Cardiac septum (tissue), 1 donor: ENCODE data around the gene FMNL2. TPM values are rescaled to one million over a fixed set of nuclear protein-coding genes. Genes with fewer than 3 reads are reported as not detected.
"Not testable (repeated sequence)": the region's sequence is repeated elsewhere in the genome, so short reads cannot be mapped to it uniquely, and the experiment has no call there.

ENCODE experiments used
- DNase-seq: peaks from one replicate; pipeline ENCODE4 v3.0.0-alpha.2; 2020; ENCODE audit warnings: low spot score
- intact Hi-C: fragments of 100-400 bp; cut with DNase I; formaldehyde crosslinking; loops from one replicate; pipeline ENCODE4 v1.14.0; 2022
- total RNA-seq: library from RNA; stranded (reverse); fragmentation: NEBNext Ultra II Directional; extraction: Animal tissue kit (Norgen Biotek cat#: 25700); gene quantifications from one replicate; pipeline ENCODE4 v1.2.1, GENCODE V29; 2021
- donor health status: DM: no; HTN: no; CAD: no.

The FMNL2 gene
- total RNA-seq, 1 donor from 2014 or later: 6.2 TPM

DNA sequence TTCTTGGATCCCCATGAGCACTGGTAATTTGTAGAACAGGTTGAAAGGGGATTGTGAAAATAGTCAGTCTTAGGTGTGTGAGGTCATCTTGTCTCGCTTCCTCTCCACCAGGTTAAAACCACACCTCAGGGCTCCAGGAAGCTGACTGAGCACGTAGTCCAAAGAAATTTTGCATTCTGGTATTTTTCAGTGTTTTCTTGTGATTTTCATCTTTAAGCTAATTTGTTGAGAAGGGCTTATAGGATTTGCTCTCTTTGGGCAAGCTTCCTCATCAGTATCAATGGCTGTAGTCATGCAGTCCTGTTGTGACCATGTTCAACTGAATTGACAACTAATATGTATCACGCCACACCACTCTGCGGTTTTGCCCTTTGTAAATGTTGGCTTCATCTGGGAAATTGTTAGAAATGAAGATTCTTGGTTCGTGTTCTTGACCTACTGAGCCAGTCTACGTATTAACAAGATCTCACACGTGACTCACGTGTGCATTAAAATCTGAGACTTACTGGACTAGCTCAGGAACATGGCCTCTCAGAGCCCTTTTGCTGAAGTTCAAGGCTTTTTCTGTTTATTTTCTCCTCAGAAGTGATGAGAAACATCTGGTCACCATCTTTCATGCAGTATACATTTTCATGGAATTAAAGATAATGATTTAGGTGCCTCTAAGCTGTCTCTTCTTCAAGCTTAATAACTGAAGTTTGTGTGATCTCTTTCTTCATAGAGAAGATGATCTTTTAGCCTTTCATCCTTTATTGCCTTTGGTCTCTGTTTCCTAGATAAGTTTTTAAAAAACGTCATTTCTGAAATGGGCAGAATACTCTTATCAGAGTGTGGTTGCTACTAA is 32.8 kb downstream of the FMNL2 start:
- intact Hi-C loops: no loop called here

DNA sequence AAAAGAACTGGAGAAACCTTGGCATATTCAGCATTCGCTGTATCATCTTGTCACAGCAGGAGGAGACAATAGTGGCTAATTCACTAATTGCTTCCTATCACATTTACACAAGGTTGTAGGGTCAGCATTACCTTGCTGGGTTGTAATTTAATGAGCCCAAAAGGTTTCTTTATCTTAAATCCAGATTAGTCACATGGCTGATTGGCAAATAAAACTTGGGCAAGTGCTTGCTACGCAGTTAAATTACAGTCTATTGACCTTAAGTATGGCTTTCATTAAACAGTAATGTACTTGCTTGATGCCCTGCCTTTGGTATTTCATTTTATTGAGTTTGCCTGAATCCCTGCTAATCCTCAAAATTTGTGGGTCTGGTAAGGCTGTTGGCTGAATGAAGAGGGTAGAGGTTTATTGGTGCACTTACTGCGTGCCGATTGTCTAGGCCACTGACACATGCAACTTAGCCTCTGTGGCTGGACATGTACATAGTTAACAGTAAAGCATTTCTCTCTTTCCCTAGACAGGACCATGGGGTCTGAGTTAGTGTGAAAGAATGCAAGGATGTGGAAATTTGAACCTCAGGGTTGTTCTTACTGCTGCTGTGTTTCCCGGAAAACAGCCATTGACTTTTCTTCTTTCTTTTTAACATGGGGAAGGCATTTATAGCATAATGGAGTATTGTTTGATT is 34.3 kb downstream of the FMNL2 start:
- intact Hi-C loops: no loop called here
- DNase-seq: no peak

More for the DNA sequence above, 32.8 kb downstream of the FMNL2 start:
- DNase-seq: no peak

DNA sequence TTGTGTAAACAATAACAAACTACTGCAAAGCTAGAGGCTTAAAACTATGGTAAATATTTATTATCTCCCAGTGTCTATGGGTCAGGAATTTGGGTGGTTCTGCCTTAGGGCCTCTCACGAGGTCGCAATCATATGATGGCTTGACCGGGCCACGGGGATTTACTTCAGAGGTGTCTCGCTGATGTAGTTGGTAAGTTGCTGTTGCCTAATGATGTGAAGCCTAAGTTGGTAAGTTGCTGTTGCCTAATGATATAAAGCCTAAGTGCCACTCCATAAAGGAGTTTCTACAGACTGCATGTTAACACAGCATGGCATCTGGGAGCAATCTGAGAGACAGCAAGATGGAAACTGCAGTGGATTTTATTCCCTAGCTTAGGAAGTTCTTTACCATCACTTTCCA is 35.8 kb downstream of the FMNL2 start:
- intact Hi-C loops: no loop called here

DNA sequence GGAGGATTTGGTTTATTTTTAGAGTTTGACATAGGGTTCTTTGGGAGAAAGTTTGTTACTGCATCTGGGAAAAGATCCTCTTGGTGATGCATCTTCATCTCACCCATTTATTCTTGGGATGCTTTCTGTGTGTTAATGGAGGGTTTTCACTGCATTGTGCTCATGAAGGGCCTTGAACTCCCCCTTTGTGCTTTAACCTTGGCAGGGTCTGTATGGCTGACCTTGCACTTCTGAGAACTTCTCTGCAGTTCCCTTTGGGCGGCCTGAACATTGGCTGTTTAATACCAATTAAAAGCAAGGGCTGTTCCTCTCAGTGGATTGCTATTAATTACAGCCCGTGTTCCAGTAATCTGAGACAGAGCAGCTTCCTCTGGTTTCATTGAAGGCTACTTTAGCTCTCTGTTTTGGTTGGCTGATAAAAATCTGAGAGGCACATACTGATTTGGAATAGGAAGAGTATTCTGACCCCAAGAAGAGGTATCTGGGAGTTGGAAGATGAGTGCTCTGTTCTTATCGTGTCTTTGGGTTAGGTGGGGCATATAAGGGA is 37.5 kb downstream of the FMNL2 start:
- intact Hi-C loops: no loop called here
- DNase-seq: no peak

More for the DNA sequence above, 35.8 kb downstream of the FMNL2 start:
- no peak for DNase-seq

DNA sequence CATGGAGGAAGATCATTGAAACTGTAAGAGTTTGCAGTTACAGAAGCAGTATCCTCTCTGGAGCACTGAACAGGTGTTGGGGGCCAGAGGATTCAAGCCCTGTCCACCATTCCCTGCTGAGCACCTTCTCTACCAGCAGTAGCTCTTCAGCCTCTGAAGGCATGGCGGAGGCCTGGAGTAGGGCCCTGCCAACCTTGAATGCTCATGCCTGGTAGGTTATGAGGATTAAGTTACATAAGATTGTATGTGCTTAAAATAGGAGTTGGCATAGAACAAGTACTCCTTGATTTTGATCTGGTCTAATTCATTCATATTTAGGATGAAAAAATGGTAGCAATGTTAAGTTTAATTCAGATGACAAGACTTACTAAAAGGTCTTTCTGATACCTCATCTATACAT is 40.2 kb downstream of the FMNL2 start:
- no peak for DNase-seq
- intact Hi-C loops: no loop called here

DNA sequence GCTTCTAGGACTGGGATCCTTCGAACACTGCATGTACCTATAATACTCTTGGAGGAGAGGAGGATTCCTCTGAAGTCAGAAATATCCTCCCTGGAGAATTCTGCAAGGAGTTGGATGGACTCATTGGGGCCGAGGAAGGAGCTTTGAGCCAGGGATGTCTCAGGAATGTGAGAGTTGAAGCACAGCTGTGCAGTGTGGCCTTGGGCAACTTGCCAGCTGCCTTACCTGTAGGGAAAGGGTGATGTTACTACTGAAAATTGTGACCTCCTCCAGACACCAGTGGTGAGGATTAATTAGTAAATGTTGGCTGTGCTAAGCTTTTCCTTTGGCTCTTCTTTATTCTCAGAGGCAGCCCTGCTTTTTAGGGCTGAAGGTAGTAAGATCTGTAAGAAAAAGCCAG is 41.4 kb downstream of the FMNL2 start:
- no peak for DNase-seq
- intact Hi-C loops: no loop called here

DNA sequence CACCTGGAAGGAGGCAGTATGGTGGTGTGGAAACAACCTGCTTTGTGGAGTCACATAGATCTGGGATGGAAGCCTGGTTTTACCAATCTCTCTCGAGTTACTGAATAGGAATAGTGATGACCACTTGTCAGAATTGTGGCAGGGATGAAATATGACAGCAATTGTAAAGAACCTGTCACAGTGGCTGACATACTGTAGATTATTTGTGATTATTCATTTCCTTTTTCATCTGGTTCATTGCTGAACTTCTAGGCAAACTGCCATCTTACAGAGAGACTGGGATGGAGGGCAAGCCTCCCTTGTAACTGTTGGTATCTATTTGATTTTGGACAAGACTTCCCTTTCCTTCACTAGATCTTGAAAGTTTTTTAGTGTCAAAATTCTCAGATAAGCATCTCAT is 42.0 kb downstream of the FMNL2 start:
- DNase-seq: no peak
- intact Hi-C loops: no loop called here

DNA sequence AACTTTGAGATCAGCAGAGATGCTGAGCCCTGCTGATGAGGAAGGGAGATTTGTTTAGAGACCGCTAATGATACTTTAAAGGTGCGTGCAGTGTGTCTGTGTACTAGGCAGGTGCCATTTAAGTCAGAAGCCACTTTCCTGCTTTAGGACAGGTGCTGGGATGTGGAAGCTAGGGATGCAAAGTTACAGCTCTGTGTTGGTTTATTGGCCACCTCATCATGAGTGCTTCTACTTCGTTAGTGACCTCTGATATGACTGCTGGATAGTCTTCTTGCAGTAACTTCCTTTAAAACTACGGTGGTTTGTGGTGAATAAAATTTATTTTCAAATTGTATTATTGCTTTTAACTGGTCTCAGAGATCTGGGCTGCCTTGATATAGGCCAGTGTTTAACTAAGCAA is 44.1 kb downstream of the FMNL2 start:
- no peak for DNase-seq
- intact Hi-C loops: no loop called here

DNA sequence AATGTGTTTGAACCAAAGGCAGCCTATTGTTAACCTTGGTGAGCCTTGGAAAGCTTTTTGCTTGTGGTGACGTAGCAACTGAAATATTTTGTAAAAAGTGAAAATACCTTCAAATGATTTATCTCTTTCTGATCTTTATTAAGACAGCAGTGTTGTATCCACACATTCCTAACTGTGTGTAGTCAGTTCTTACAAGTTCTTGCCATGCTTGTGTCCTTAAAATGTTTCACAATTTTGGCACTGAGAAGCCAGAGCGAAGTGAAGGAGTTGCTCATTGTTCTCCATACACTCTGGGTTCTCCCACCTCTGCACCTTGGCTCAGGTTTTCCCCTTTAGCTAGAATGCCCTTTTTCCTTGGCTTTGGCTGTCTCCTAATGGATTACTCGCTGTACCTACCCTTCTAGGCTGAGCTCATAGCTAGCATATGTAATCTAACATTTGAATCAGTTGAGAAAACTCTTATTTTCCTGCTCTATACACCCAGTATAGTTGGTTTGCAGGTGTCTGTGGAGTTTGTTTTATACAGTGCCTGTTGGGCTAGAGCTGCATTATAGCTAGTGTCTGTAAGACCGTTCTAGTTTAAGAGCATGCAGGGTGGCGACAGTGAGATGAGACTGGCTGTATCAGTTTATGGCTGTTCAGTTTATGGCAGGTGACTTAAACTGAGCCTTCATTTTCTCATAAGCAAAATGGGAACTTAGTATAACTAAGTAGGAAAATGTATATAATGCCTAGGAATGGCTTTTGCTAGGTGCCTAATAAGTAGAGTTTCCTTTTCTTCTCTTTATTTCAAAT is 45.5 kb downstream of the FMNL2 start:
- intact Hi-C loops: no loop called here
- no peak for DNase-seq

DNA sequence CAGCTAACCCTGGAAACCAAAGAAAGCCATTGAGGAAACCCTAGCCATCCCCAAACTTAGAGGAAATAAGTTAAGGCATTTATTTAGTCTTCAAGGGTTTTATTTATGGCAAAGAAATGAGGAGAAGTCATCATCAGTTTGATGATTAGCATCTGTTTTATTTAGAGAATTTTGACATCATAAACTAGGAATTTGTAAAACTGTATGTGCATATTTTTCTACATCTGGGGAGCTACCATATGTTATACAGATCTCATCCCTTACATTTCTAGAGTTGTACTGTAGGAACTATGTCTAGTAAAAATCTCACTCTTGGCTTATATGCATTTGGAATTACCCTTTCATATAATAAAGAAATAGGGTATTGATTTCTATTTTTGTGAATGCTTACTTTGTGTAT is 48.7 kb downstream of the FMNL2 start:
- intact Hi-C loops: no loop called here
- DNase-seq: no peak

DNA sequence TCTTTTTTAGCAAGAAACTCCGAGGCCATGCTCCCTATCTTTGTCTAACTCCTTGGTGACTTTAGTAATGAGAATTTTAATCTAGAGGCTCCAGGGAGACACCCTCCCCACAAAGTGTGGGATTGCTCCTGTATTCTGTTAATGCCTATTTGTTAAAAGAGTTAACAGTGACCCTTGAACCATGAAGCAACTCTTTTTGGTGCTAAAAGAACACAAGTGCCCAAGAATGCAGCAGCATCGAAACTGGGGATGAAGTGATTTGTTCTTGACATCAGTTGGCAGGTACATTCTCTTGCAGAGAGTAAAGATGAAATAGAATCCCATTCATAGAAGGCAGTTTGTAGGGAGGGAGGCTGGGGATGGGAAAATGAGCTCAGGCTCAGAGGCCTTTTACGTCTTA is 50.0 kb downstream of the FMNL2 start:
- DNase-seq: no peak
- intact Hi-C loops: no loop called here

DNA sequence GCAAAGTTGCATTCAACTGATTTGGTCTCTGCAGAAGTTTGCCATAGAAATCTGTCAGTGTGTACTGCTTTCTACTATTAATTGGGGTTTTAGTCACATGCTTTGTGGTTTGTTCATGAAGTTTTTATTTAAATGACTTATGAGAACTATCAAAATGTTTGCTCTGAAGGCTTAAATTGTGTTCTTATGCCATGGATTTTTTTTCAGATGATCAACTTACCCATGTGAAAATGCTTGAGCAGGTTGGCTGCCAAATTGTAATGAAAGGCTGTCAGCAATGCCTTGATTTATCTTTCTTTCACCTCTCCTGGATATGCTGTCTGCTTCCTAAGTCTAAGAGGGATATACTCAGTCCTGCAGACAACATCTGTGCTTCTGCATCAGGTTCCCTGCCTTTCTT is 50.7 kb downstream of the FMNL2 start:
- intact Hi-C loops: no loop called here
- no peak for DNase-seq

DNA sequence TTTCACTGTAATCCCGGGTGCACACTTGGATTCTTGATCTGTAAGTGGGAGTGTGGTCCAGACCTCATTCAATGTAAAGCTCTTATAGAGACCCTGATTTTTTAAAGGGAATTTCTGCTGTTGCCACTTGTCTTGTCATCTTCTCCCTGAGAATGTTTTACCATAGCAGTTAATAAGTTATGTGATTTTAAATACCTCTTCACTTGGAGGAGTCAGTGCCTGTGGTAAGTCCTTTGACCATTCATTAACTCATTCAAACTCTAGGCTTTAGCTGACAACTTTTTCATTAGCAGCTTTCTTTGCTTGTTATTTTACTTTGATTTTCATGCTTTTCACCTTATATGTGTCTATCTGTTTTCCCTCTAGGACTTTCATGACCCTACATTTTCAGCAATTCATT is 51.3 kb downstream of the FMNL2 start:
- intact Hi-C loops: no loop called here
- no peak for DNase-seq

DNA sequence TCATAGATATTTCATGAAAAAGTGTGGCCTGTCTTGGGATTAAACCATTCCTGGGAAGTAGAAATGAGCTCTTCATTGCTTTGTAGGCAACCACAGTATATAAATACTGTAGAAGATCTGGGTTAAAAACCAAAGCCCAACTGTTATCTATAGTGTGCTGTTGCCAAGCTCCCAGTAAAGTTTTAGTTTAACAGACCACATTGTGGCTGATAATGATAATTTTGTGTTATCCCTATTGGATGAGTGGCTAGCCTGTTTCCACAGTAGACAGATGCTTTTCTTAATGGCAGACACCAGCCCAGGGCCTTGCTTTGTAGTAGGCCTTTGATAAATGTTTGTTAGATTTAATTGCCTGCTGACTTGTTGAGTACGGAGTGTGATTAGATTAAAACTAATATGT is 52.1 kb downstream of the FMNL2 start:
- no peak for DNase-seq
- intact Hi-C loops: no loop called here

DNA sequence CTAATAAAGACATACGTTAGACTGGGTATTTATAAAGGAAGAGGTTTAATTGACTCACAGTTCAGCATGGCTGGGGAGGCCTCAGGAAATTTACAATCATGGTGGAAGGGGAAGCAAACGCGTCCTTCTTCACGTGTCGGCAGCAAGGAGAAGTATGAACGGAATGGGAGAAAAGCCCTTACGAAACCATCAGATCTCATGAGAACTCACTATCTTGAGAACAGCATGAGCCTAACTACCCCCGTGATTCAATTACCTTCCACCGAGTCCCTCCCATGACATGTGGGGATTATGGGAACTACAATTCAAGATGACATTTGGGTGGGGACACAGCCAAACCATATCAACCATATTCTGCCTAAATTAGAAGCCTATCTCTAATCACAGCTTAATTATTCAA is 53.3 kb downstream of the FMNL2 start:
- intact Hi-C loops, DNase-seq: not testable (repeated sequence)

DNA sequence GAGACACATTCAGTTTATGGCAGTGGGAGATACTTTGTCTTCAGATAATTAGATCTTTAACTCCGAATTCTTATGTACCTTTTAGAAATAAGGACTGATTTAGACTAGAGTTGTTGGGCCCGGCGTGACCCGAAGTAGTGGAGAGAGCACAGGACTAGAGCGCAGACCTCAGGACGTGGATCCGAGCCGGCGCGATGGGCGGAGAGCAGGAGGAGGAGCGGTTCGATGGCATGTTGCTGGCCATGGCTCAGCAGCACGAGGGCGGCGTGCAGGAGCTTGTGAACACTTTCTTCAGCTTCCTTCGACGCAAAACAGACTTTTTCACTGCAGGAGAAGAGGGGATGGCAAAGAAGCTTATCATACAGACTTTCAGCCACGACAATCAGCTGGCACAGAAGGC is 54.5 kb downstream of the FMNL2 start:
- DNase-seq: no peak
- intact Hi-C loops: no loop called here

DNA sequence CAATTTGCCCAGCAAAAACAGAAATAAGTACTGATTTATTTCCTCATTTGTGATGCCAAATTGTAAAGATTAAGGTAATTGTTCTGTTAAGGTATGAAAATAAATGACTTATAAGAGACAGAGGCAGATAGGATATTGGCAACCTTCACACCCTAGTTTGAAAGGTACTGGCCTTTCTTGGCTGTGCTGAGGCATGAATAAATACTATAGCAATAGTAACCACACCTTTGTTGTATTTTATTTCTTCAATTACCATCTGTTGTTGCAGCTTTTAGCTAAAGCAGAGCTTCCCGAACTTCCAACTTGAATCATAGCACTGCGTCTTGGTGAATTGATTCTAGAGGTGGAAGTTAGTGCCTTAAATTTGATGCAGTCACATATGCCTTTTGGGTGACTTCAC is 55.9 kb downstream of the FMNL2 start:
- no peak for DNase-seq
- intact Hi-C loops: no loop called here

DNA sequence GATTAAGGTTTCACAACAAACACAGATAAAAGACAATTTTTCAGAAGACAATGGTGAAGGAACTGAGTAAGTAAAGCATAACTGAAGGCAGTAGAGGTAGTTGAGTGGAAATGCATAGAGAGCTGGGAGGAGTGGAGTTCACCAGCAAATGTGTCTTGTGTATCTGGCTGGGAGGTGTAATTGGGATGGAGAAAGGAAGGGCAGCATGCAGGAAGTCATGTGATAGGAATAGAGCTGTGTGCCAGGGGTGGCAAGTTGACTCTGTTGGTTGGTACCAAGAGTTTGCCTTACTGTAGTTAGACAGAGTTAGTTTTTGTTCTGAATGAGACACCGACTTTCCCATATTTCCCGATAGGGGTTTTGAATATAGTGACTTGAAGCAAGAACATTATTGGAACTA is 56.3 kb downstream of the FMNL2 start:
- intact Hi-C loops: no loop called here

DNA sequence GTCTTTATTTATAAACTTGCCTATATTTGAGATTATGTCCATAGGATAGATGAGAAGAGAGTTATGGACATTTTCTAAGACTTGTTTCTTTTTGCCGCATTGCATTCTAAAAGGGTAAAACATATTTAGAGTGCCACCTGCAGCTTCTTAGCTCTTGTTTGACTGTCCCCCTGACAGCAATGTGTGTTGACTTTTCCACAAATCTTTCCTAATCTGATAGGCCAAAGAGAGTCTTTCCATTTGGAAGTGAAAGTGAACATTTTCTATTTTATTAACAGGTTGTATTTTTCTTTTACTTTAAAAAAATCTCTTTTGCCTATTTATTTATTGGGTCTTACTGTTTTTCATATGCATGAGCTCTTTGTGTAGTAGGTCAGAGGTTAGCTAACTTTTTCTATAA is 58.4 kb downstream of the FMNL2 start:
- no peak for DNase-seq
- intact Hi-C loops: no loop called here

More for the DNA sequence above, 56.3 kb downstream of the FMNL2 start:
- DNase-seq: no peak

DNA sequence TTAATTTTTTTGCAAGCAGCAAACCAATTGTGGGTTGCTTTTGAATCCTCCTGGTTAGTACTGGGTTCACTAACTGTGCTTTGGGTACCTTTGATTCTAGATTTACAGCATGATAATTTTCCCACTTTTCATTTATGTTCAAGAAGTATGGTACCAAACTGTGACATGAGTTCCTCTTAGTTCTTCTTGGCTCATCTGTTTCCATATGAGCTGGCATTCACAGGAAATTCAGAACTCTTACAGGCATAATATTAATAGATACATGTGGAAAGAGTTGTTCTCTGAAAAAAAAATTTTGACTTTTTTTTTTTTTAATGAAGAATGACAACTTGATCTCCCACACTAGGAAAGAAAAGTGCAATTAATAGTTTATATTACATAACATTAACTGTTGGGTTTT is 59.4 kb downstream of the FMNL2 start:
- intact Hi-C loops: no loop called here
- DNase-seq: no peak
